ENCODE results near the gene SLC35A2.
A peak's percentile ranks its signal among the peaks of the same experiment; 100 is the strongest.

SLC35A2 gene

GRCh38 chrX:48927736-48928382 is 16.4 kb upstream of the SLC35A2 start:
- no peak for DNase-seq (ENCODE audit: low spot score)

GRCh38 chrX:48927123-48927522 is 15.7 kb upstream of the SLC35A2 start:
- DNase-seq (ENCODE audit: low spot score), result no peak

GRCh38 chrX:48924270-48924669 is 12.8 kb upstream of the SLC35A2 start:
- DNase-seq (ENCODE audit: low spot score), result no peak

DNA sequence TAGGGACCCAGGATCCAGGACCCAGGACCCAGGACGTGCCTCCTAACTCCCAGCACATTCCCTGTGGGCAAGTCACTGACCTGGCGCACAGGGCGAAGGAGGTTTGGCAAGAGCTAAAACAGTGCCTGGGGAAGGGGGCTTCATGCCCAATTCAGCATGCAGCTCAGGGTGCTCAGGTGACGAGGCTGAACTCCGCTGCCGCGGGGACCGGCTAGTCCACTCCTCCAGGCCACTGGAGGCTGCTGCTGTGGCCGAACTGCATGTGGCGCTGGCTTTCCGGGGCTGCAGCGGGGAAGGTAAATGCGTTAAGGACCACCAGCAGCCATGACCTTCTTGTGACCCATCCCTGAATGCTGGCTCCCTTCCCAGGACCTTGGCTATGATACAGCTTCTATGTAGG is 12.3 kb upstream of the SLC35A2 start:
- no peak for DNase-seq (ENCODE audit: low spot score)

- DNase-seq (ENCODE audit: low spot score), result no peak
Observed at GRCh38 chrX:48920718-48921104, 9.3 kb upstream of the SLC35A2 start.

GRCh38 chrX:48919947-48920717 is 8.7 kb upstream of the SLC35A2 start:
- no peak for DNase-seq (ENCODE audit: low spot score)

- DNase-seq (ENCODE audit: low spot score), result no peak
Observed at GRCh38 chrX:48919360-48919841, 8.0 kb upstream of the SLC35A2 start.

DNA sequence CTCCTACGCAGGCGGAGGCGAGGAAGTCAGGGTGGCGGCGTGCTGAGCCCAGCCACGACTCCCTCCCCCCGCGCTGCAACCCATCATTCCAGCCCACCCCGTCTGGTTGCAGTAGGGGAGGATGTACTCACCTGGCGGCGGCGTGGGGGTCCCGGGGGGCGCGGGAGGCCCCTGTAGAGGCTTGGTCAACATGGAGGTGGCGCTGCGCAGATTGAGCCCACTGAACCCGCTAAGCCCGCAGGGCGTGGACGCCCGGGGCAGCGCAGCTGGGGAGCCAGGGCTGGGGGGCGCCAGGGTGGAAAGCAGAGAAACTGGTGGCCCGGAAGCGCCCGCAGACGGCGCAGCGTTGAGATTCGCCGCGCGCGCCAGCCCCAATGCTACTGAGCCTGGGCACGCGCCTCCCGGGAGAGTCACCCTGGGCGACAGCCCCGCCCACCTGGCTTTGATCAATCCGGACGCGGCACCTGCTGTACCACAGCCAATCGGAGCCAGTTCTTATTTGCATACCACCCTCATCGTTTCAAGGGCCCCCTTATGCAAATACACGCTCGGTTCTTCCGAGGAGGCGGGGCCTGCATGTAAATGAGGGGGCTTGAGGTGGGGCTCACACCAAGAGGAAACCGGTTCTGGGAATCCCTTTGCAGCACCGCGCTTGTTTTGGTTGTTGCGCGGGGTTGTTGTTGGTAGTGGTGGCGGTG is 7.3 kb upstream of the SLC35A2 start, which contains the start of gene PIM2:
TSS of gene PIM2 (minus strand) at position 382 of the 698 bp plus-strand sequence. CDS start at position 192, 190 bp downstream.
- DNase-seq (ENCODE audit: low spot score), result peak; percentile 96

DNA sequence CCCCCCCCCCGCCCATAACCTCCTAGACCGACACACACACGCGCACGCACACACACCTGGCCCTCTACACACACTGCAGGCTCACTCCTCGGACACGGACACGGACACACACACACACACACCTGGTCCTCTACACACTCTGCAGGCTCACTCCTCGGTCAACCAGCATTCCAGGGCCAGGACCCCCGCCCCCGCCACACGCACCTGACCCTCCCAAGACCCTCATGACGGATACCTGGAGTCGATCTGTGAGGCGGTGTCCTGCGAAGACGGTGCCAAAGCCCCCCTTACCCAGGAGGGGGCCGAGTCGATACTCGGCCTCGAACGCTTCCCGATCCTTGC is 6.8 kb upstream of the SLC35A2 start:
- DNase-seq (ENCODE audit: low spot score), result no peak

- peak; percentile 92 for DNase-seq (ENCODE audit: low spot score)
Observed at GRCh38 chrX:48917139-48918001, 5.9 kb upstream of the SLC35A2 start.

DNA sequence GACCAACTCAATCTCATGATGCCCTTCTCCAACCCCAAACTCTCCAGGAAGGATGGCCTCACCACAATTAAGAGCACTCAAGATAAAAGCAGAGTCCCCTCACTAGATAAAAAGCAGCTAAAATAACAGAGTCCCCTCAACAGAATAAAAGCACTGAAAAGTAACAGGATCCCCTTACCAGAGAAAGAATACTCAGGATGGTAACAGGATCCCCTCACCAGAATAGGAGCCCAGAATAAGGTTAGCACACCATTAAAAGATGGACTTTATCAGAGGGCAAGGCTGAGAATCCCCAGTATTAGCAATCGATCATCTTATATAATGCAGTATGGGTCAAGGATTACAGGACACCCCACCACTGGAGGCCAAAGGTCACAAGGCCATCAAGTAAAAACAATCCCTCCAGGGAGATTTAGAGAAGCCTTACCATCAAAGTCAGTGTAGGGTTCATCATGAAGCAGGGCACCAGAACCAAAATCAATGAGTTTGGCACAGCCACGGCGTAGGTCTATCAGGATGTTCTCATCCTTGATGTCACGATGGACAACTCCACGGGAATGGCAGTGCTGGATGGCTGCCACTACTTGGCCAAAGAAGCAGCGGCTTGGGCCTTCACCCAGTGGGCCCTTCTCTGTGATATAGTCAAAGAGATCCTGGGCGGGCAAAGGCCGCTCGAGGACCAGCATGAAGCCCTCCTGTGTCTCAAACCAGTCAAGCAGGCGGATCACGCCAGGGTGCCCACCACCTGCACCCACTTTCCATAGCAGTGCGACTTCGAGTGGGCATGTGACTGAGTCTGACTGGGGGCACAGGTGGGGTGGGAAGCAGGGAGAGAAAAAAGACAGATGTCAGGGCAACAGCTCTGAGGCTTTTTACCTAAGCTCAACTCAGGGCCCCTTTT is 3.4 kb upstream of the SLC35A2 start:
- DNase-seq (ENCODE audit: low spot score), result no peak

DNA sequence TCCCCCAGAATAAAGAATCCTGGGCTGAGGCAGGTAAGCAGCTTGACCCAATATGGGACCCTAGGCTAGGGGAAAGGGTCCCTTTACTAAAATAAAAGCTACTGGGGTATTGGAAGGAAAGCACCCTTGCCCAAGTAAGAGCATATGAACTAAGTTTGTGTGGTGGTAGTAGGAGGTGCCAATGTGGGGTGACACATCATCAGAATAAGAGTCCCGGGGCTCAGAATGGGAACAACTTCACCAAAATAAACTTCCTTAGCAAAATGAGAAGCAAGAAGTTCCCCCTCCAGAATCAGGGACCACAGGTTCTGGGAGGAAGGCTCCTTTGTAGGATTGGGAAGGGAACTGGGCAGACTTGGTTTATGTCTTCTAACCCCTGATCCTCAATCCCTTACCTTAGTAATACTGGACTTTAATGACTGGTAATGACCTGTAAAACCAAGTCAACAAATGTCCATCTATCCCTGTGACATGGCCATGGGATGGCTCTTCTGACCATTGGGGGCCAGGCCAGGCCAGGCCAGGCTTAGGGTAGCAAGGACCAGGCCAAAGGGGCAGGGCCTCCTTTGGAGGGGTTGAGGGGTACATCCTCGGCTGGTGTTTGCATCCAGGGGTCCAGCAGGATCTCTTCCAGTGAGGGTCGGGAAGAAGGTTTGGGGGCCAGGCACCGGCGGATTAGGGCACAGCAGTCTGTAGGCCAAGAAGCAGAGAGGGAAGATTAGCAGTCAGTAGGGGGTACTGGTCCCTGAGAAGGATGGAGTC is 2.3 kb upstream of the SLC35A2 start:
- no peak for DNase-seq (ENCODE audit: low spot score)

GRCh38 chrX:48910926-48911411 is 477 bp downstream of the SLC35A2 start:
- DNase-seq (ENCODE audit: low spot score), result no peak

DNA sequence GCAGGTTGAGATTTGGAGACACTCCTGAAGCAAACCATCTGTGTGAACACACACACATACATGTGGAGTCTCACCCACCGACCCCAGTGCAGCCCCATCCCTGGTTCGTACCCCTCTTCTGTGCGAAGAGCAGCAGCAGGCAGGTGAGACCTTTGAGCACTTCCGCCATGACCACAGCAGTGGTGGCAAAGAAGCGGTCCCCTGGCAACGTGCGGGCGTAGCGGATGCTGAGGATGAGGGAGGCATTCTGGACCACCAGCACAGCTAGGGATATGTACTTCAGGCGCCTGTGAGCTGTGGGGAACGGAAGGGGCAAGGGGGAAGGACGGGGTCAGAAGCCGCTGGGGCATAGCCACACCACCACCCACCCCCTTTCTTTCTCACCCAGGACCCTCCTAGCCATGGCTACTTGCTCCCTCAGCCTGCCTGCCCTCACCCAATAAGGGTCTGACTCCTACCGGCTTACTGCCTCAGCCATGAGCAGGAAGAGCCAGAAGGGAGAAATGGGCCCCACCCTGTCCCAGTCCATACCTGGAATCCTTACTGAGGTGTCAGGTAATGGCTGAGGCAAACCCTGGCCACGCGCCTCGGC is 1.6 kb downstream of the SLC35A2 start:
- DNase-seq (ENCODE audit: low spot score), result no peak

- no peak for DNase-seq (ENCODE audit: low spot score)
Observed at GRCh38 chrX:48908600-48908999, 2.8 kb downstream of the SLC35A2 start.

DNA sequence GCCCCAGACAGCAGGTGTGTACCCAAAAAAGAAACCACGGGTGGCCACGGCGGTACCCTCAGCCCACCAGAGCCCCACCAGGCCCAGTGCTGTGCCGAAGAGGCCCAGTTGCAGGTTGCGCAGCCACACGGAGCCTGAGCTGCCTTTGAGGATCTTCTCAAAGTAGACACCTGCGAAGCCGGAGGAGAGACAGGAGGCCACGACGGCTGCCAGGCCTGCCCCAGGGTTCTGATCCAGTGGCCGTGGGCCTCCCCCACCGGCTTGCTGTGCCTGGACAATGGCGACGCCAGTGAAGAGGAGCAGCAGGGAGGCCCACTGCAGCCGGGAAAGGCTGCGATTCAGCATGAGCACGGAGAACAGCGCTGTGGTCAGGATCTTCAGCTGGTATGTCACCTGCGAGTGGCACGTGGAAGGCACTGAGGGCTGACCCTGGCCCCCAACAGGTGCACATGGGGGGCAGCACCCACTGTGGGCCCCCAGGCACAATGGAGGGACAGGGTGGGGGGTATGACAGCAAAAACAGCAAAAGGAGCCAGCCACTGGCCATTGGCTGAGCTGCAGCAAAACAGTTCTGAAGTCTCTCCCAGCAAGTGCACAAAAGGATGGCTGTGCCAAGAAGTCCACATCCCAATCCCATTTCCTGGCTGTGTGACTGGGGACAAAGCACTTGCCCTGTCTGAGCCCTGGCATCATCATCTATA is 6.2 kb downstream of the SLC35A2 start:
- no peak for DNase-seq (ENCODE audit: low spot score)

DNA sequence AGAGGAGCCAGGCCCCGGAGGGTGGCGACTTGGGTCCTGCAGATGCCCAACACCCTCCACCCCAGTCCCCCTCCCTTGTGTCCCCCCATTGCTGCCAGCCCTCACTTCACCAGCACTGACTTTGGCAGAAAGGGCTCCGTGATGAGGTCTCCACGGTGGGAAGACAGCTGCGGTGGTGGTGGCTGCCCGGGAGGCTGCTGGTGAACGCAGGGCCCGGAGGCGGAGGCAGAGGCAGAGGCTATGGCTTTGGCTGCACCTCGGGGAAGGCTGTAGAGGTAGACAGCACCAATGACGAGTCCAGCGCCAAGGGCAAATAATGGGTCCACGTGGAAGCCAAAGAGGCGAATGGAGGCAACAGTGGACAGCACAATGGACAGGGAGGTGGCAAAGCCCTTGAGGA is 6.8 kb downstream of the SLC35A2 start:
- no peak for DNase-seq (ENCODE audit: low spot score)

DNA sequence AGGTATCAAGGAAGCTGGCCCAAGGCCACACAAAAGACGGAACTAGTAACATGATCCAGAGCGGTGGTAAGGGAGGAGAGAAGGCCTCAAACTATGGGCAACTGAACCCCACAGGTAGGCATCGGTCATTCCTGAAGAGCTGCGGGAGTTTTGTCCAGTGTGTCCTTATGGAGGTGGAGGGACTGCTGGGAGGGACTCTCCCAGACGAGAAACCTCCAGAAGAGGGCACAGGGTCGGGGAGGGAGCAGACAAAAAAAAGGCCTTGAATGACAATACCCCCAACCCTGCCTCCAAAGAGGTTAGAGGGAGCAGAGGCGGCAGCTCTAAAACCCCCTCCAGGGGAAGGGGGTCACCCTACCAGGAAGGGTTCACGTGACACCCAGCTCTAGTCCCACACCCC is 7.3 kb downstream of the SLC35A2 start:
- no peak for DNase-seq (ENCODE audit: low spot score)

- no peak for DNase-seq (ENCODE audit: low spot score)
Observed at GRCh38 chrX:48903290-48903689, 8.2 kb downstream of the SLC35A2 start.

Measured in HuH-7 (cell line).